Measurements from ENCODE around the gene ST8SIA5. TPM values are rescaled to one million over a fixed set of nuclear protein-coding genes. Genes with fewer than 3 reads are reported as not detected.

ST8SIA5 gene
- total and polyA plus RNA-seq, 2 experiments from 2014 or later, result 3.3 to 4.8 TPM

DNA sequence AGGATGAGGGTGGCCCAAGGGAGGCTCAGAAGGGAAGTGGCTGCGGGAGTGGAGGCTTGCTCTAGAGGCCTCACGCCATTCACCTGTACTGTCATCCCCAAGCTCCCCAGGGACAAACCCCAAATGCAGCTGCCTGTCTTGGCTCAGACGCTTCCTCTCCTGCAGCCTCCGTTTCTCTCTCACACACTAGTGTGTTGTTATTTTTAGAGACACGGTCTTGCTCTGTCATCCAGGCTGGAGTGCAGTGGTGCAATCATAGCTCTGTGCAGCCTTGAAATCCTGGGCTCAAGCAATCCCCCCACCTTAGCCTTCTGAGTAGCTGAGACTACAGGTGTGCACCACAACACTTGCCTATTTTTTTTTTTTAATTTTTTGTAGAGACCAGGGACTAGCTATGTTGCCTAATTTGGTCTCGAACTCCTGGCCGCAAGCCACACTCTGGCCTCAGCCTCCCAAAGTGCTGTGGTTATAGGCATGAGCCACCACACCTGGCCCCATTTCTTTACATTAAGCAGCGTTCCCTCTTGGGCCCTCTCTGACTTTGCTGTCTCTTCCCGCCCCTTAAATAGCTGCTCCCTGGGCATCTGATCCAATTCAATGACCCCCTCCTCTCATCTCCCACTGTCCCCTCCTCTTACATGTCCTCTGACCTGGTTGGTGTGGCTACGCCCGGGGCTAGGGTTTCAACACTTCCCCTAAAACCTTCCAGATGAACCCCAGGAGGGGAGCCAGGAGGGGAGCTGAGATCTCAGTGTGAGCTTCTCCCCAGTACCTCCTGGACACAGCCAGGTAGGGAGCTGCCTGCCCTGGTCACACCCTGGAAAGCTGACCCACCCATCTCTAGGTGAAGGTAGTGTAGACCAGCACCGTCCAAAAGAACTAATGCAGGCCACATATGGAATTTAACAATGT lies 75.8 kb downstream of the ST8SIA5 start:
- peaks cover 3% of the 10 kb centered on the region for H3K4me1 Mint-ChIP-seq
- peaks cover 4% of the 10 kb centered on the region for H3K27me3 Mint-ChIP-seq (ENCODE audit: insufficient read depth, low read depth, poor library complexity)
- Histone ChIP-seq H3K27me3 (ENCODE audit: insufficient read depth) (no peaks in the 10 kb centered on the region), H3K36me3 (ENCODE audit: insufficient read depth) (no peaks in the 10 kb centered on the region), H3K4me2 (no peak overlapping the region), H3F3A (replicated peaks; ENCODE audit: low read depth) (no peaks in the 10 kb centered on the region), H4K20me1 (replicated peaks; ENCODE audit: insufficient read depth) (no peaks in the 10 kb centered on the region), H3K79me2 (replicated peaks; ENCODE audit: insufficient read depth) (no peaks in the 10 kb centered on the region), H3K4me3 (no peak overlapping the region), H2AFZ (no peak overlapping the region), H3K27ac (ENCODE audit: low read depth) (no peak overlapping the region), H3K4me1 (ENCODE audit: insufficient read depth) (no peaks in the 10 kb centered on the region), H3K9me2 (ENCODE audit: insufficient read depth) (no peaks in the 10 kb centered on the region)
- DNase-seq (ENCODE audit: low spot score) (no peak), ATAC-seq (no peak)
- H3K36me3 Mint-ChIP-seq (ENCODE audit: low read depth), result no peaks in the 10 kb centered on the region
- H3K27ac Mint-ChIP-seq, result no peak overlapping the region
- TF ChIP-seq JUNB (IDR thresholded peaks at IDR 0.05; ENCODE audit: unreplicated experiment), result no peak
- no peak for TF ChIP-seq STAT1 (IDR thresholded peaks at IDR 0.05; ENCODE audit: unreplicated experiment)
- TF ChIP-seq ZNF462 (CRISPR knock-in tag; IDR thresholded peaks at IDR 0.05), result no peak
- TF ChIP-seq, protein P1, sequence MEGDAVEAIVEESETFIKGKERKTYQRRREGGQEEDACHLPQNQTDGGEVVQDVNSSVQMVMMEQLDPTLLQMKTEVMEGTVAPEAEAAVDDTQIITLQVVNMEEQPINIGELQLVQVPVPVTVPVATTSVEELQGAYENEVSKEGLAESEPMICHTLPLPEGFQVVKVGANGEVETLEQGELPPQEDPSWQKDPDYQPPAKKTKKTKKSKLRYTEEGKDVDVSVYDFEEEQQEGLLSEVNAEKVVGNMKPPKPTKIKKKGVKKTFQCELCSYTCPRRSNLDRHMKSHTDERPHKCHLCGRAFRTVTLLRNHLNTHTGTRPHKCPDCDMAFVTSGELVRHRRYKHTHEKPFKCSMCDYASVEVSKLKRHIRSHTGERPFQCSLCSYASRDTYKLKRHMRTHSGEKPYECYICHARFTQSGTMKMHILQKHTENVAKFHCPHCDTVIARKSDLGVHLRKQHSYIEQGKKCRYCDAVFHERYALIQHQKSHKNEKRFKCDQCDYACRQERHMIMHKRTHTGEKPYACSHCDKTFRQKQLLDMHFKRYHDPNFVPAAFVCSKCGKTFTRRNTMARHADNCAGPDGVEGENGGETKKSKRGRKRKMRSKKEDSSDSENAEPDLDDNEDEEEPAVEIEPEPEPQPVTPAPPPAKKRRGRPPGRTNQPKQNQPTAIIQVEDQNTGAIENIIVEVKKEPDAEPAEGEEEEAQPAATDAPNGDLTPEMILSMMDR (conservative IDR thresholded peaks at IDR 0.05; ENCODE audit: low read depth in 2 of 2), result no peak
- TF ChIP-seq ZNF331 (CRISPR knock-in tag; IDR thresholded peaks at IDR 0.05; ENCODE audit: low read depth), result no peak
- no peak for TF ChIP-seq POLR2AphosphoS5 (IDR thresholded peaks at IDR 0.05; ENCODE audit: low read depth)
- TF ChIP-seq EZH2phosphoT487 (IDR thresholded peaks at IDR 0.05; ENCODE audit: unreplicated experiment), result no peak
- no peak for TF ChIP-seq CREB1 (CRISPR knock-in tag; IDR thresholded peaks at IDR 0.05; ENCODE audit: low read depth)
- TF ChIP-seq, protein P2, sequence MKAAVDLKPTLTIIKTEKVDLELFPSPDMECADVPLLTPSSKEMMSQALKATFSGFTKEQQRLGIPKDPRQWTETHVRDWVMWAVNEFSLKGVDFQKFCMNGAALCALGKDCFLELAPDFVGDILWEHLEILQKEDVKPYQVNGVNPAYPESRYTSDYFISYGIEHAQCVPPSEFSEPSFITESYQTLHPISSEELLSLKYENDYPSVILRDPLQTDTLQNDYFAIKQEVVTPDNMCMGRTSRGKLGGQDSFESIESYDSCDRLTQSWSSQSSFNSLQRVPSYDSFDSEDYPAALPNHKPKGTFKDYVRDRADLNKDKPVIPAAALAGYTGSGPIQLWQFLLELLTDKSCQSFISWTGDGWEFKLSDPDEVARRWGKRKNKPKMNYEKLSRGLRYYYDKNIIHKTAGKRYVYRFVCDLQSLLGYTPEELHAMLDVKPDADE (IDR thresholded peaks at IDR 0.05), result no peak
- TF ChIP-seq ZNF114 (CRISPR knock-in tag; IDR thresholded peaks at IDR 0.05), result no peak
- no peak for TF ChIP-seq EZH2 (IDR thresholded peaks at IDR 0.05; ENCODE audit: low read depth, unreplicated experiment)
- no peak for TF ChIP-seq NANOG (IDR thresholded peaks at IDR 0.05; ENCODE audit: borderline replicate concordance)
- TF ChIP-seq, protein P3, sequence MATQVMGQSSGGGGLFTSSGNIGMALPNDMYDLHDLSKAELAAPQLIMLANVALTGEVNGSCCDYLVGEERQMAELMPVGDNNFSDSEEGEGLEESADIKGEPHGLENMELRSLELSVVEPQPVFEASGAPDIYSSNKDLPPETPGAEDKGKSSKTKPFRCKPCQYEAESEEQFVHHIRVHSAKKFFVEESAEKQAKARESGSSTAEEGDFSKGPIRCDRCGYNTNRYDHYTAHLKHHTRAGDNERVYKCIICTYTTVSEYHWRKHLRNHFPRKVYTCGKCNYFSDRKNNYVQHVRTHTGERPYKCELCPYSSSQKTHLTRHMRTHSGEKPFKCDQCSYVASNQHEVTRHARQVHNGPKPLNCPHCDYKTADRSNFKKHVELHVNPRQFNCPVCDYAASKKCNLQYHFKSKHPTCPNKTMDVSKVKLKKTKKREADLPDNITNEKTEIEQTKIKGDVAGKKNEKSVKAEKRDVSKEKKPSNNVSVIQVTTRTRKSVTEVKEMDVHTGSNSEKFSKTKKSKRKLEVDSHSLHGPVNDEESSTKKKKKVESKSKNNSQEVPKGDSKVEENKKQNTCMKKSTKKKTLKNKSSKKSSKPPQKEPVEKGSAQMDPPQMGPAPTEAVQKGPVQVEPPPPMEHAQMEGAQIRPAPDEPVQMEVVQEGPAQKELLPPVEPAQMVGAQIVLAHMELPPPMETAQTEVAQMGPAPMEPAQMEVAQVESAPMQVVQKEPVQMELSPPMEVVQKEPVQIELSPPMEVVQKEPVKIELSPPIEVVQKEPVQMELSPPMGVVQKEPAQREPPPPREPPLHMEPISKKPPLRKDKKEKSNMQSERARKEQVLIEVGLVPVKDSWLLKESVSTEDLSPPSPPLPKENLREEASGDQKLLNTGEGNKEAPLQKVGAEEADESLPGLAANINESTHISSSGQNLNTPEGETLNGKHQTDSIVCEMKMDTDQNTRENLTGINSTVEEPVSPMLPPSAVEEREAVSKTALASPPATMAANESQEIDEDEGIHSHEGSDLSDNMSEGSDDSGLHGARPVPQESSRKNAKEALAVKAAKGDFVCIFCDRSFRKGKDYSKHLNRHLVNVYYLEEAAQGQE (IDR thresholded peaks at IDR 0.05; ENCODE audit: unreplicated experiment), result no peak
- no peaks in the 10 kb centered on the region for H3K9me3 Mint-ChIP-seq
- no peak overlapping the region for H3K4me3 Mint-ChIP-seq
